Gastroesophageal sphincter (tissue), 3 donors: ENCODE data around the gene ACOT11.

Experiments
- CTCF ChIP-seq, 4 experiments: fragments of 200-600 bp in 2 of 4; fragments of 450-650 bp in 2 of 4; sonication (generic) in 1 of 4; IDR thresholded peaks; one replicate each; pipeline ENCODE4 v1.5.1; 2017 to 2019; ENCODE audit warnings: antibody characterized with exemption in 4 of 4, mild to moderate bottlenecking in 2 of 4, moderate library complexity in 2 of 4
- POLR2AphosphoS5 ChIP-seq: sonication (generic); formaldehyde crosslinking; IDR thresholded peaks from one replicate; pipeline ENCODE4 v1.6.1; 2017; ENCODE audit warnings: antibody characterized with exemption

- TF ChIP-seq POLR2AphosphoS5 (no peak), CTCF (IDR thresholded peaks at IDR 0.05) (no peak)
Measured at GRCh38 chr1:54623216-54624007, 75.4 kb downstream of the ACOT11 start, which contains the start of gene FAM151A.
